Body of pancreas (tissue), 4 donors: ENCODE results near the gene LRRC28. TPM values are rescaled to one million over a fixed set of nuclear protein-coding genes. Genes with fewer than 3 reads are reported as not detected.

Source experiments
- ATAC-seq: fragments of 150-250 bp; one replicate; pipeline ENCODE4 v1.9.1; 2016
- DNase-seq, 4 donors: peaks; one replicate each; pipeline ENCODE4 v3.0.0-alpha.2; 2019
- H3K27ac ChIP-seq, 4 donors: fragments of 200-600 bp; sonication (generic); 1 replicate in 3 of 4; 2 replicates in 1 of 4; pipeline versions ENCODE4 v1.5.1 to v1.6.1; 2016 to 2019; ENCODE audit warnings: mild to moderate bottlenecking in 1 of 4, mixed read lengths in 1 of 4, moderate library complexity in 1 of 4
- H3K27me3 ChIP-seq, 2 donors: fragments of 200-600 bp; sonication (generic); one replicate each; pipeline ENCODE4 v1.6.0; 2016; ENCODE audit warnings: mild to moderate bottlenecking in 1 of 2
- H3K36me3 ChIP-seq, 2 donors: fragments of 200-600 bp; sonication (generic); replicated peaks in 1 of 2; 2 replicates each; pipeline ENCODE4 v1.5.1; 2016; ENCODE audit warnings: low read depth in 2 of 2; ENCODE audit not compliant: insufficient read depth in 1 of 2
- H3K4me1 ChIP-seq: fragments of 200-600 bp; sonication (generic); one replicate; pipeline ENCODE4 v1.6.0; 2016
- H3K4me3 ChIP-seq, 2 donors: fragments of 200-600 bp; sonication (generic); 1 replicate in 1 of 2; 2 replicates in 1 of 2; pipeline ENCODE4 v1.5.1; 2016 to 2019
- H3K9me3 ChIP-seq, 3 donors: fragments of 200-600 bp; sonication (generic); 1 replicate in 2 of 3; 2 replicates in 1 of 3; pipeline ENCODE4 v1.5.1; 2016
- CTCF ChIP-seq, 7 experiments: fragments of 450-650 bp in 4 of 7; fragments of 200-600 bp in 3 of 7; sonication (generic) in 3 of 7; IDR thresholded peaks; one replicate each; pipeline ENCODE4 v1.5.1; 2016 to 2019; ENCODE audit warnings: antibody characterized with exemption in 7 of 7
- POLR2A ChIP-seq, 3 donors: fragments of 450-650 bp; IDR thresholded peaks; one replicate each; pipeline ENCODE4 v1.6.1; 2016; ENCODE audit warnings: antibody characterized with exemption in 3 of 3, mild to moderate bottlenecking in 2 of 3
- WGBS, 2 donors: methylation state at CpG; one replicate each; pipeline ENCODE4 v1.1.5; 2017; 5-methylcytosine and 5-hydroxymethylcytosine counted together
- intact Hi-C: fragments of 100-400 bp; cut with DNase I; formaldehyde crosslinking; loops from one replicate; pipeline ENCODE4 v1.15.1; 2023
- total RNA-seq, 2 donors: library from RNA; depleted of rRNA; stranded (reverse); fragments of >200 nt; gene quantifications; one replicate each; pipeline ENCODE4 v1.1.0, GENCODE V29; 2016

LRRC28 gene
- total RNA-seq, 2 donors from 2014 or later, result 13.0 to 59.3 TPM

DNA sequence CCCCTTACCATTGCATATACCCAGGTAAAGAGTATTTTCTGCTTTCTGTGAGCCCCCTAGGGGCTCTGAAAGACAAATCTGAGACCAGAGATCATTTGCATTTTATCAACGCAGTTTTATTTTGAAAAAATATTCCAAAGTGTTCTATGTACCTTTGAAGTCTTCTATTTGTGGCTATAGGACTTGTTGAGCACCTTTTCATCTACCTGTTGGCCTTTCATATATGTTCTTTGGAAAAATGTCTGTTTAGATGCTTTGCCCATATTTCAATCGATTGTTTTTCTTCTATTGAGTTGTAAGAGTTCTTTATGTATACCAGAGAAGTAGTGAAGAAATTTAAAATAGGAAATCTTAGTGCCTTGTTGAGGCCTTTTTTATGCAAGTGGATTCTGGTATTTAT, 94.0 kb downstream of the LRRC28 start:
- H3K36me3 ChIP-seq, result no peaks in the 10 kb centered on the region
- H3K27ac ChIP-seq, result no peak overlapping the region
- 87 to 93% methylated on average over 2 of the region's 2 CpGs for WGBS, 2 donors
- no peak for ATAC-seq
- no peaks in the 10 kb centered on the region for H3K27me3 ChIP-seq
- no peaks in the 10 kb centered on the region for H3K9me3 ChIP-seq
- H3K4me3 ChIP-seq, result no peak overlapping the region
- TF ChIP-seq POLR2A (IDR thresholded peaks at IDR 0.05) (no peak), CTCF (IDR thresholded peaks at IDR 0.05) (no peak)
- intact Hi-C loops, result no loop called here
- DNase-seq, result no peak
- no peaks in the 10 kb centered on the region for H3K4me1 ChIP-seq

DNA sequence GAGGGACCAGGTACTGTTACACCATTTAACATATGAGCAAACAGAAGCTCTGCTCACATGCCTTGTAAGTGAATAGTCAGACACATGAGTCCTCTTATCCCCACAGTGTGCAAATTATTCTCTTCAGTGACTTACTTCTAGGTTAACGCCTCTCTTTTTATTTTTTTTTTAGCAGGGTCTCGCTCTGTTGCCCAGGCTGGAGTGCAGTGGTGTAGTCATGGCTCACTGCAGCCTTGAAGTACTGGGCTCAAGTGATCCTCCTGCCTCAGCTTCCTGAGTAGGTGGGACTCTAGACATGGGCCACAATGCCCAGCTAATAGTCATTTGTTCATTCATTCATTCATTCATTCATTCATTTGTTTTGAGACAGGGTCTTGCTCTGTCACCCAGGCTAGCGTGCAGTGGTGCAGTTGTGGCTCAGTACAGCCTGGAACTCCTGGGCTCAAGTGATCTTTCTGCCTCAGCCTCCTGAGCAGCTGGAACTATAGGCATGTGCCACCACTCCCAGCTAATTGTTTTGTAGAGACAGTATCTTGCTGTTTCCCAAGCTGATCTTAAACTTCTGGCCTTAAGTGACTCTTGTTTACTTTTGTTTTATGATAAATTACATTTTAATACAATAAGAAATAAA, 94.7 kb downstream of the LRRC28 start:
- Histone ChIP-seq H3K9me3 (no peaks in the 10 kb centered on the region), H3K36me3 (no peaks in the 10 kb centered on the region), H3K27ac (no peak overlapping the region), H3K4me3 (no peak overlapping the region), H3K27me3 (no peaks in the 10 kb centered on the region), H3K4me1 (no peaks in the 10 kb centered on the region)
- ATAC-seq, result no peak
- no peak for TF ChIP-seq CTCF (IDR thresholded peaks at IDR 0.05)
- no peak for TF ChIP-seq POLR2A (IDR thresholded peaks at IDR 0.05)
- WGBS, 2 donors, result 82 to 83% methylated on average over 3 of the region's 3 CpGs
- no peak for DNase-seq
- intact Hi-C loops, result no loop called here

- no peak overlapping the region for H3K27ac ChIP-seq
- WGBS, 2 donors, result 96 to 97% methylated on average over 1 of the region's 1 CpG
- no peaks in the 10 kb centered on the region for H3K36me3 ChIP-seq
- H3K9me3 ChIP-seq, result no peaks in the 10 kb centered on the region
- H3K27me3 ChIP-seq, result no peaks in the 10 kb centered on the region
- no peak for DNase-seq
- no peaks in the 10 kb centered on the region for H3K4me1 ChIP-seq
- no peak for ATAC-seq
- TF ChIP-seq POLR2A (IDR thresholded peaks at IDR 0.05) (no peak), CTCF (IDR thresholded peaks at IDR 0.05) (no peak)
- intact Hi-C loops, result no loop called here
- H3K4me3 ChIP-seq, result no peak overlapping the region
These were observed 96.3 kb downstream of the LRRC28 start for GRCh38 chr15:99347574-99347973.

- H3K36me3 ChIP-seq, result no peaks in the 10 kb centered on the region
- no peaks in the 10 kb centered on the region for H3K4me1 ChIP-seq
- no peak overlapping the region for H3K27ac ChIP-seq
- ATAC-seq (no peak), DNase-seq (no peak)
- H3K27me3 ChIP-seq, result no peaks in the 10 kb centered on the region
- intact Hi-C loops, result no loop called here
- no peaks in the 10 kb centered on the region for H3K9me3 ChIP-seq
- 94% methylated on average over 3 of the region's 3 CpGs for WGBS, 2 donors
- no peak overlapping the region for H3K4me3 ChIP-seq
- TF ChIP-seq CTCF (IDR thresholded peaks at IDR 0.05) (no peak), POLR2A (IDR thresholded peaks at IDR 0.05) (no peak)
These were observed 97.1 kb downstream of the LRRC28 start for GRCh38 chr15:99348412-99348811.

- Histone ChIP-seq H3K4me1 (no peaks in the 10 kb centered on the region), H3K4me3 (no peak overlapping the region), H3K27me3 (no peaks in the 10 kb centered on the region), H3K27ac (no peak overlapping the region), H3K36me3 (no peaks in the 10 kb centered on the region), H3K9me3 (no peaks in the 10 kb centered on the region)
- intact Hi-C loops, result no loop called here
- TF ChIP-seq CTCF (IDR thresholded peaks at IDR 0.05) (no peak), POLR2A (IDR thresholded peaks at IDR 0.05) (no peak)
- ATAC-seq, result no peak
- 92 to 96% methylated on average over 3 of the region's 3 CpGs for WGBS, 2 donors
- DNase-seq, result no peak
These were observed 99.1 kb downstream of the LRRC28 start for GRCh38 chr15:99350408-99350807.
